HG03095 (cell line): ENCODE data around the gene SRPK3.
"Not testable (repeated sequence)": the region's sequence is repeated elsewhere in the genome, so short reads cannot be mapped to it uniquely, and the experiment has no call there.

Source experiments
- ATAC-seq: cut with Tn5 transposase; IDR thresholded peaks from one replicate; pipeline ENCODE4 v1.9.1; 2021; ENCODE audit warnings: moderate library complexity; ENCODE audit not compliant: unreplicated experiment

Gene SRPK3

DNA sequence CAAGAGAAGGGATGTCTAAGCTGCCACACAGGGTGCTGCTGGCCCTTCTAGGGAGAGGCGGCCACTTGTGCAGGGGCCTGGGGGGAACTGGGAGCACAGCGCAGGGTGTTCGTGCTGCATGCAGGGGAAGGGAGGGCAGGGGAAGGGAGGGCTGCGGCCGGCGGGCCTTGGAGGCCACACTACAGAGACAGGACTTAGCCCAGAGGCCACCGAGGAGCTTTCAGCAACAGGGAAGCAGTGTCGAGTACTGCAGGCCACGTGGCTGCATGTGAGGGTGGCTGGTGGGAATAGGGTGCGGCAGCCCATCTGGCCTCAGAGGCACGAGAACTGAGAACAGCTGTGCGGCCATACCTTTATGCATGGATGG is 35.8 kb upstream of the SRPK3 start:
- not testable (repeated sequence) for ATAC-seq

DNA sequence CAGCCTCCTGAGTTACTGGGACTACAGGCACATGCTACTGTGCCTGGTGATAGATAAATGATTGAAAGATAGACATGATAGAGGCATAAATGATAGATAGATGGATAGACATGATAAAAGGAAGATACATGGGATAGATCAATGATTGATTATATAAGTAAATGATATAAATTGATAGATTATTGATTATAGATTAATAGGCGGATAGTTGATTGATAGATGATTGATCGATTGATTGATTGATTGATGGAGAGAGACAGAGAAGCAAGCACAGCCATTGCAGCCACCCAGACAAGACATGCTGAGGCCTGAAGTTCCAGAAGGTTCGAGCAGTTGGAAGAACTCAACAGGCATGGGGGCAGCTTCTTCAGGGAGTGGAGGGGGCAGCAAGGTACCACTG is 34.5 kb upstream of the SRPK3 start:
- ATAC-seq = no peak

DNA sequence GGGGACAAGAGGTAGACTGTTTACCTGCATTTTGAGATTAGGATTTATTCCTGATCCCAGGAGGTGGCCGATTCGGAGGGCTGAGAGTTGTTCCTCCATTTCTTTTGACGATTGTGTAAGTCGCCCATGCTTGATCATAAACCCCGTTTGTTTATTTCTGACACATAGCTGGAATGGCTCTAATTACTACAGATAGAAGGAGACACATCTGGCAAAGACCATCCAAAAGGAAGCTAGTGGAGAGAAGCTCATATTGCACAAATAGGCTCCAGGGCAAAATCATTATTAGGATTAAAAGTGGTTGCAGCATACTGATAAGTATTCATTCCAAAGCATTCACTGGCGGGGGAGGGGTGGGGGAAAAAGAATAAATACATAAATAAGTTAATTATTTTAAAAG is 33.9 kb upstream of the SRPK3 start:
- not testable (repeated sequence) for ATAC-seq

GRCh38 chrX:153749017-153749416 is 31.8 kb upstream of the SRPK3 start:
- ATAC-seq = not testable (repeated sequence)

GRCh38 chrX:153750127-153750774 is 30.6 kb upstream of the SRPK3 start:
- ATAC-seq = no peak

- ATAC-seq = no peak
Observed at GRCh38 chrX:153755136-153755535, 25.7 kb upstream of the SRPK3 start.

DNA sequence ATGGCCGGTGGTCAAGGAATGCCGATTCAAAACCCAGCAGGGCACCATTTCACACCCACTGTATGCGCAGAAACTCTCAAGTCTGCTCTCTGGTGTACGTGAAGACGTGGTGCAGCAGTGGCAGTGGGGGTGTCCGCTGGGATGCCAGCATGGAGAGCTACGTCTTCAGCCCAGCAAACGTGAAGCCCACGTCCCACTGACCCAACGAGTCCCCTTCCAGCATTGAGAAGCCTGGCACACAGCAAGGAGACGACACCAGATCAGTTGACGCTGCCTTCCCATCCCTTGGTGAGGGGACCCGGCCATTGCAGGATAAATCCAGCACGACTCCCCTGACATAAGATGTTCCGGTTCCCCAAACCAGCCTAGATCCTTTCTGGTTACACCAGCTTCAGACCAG is 19.0 kb upstream of the SRPK3 start:
- no peak for ATAC-seq

GRCh38 chrX:153762626-153763173 is 18.1 kb upstream of the SRPK3 start:
- no peak for ATAC-seq

- no peak for ATAC-seq
Observed at GRCh38 chrX:153763298-153763932, 17.4 kb upstream of the SRPK3 start.

DNA sequence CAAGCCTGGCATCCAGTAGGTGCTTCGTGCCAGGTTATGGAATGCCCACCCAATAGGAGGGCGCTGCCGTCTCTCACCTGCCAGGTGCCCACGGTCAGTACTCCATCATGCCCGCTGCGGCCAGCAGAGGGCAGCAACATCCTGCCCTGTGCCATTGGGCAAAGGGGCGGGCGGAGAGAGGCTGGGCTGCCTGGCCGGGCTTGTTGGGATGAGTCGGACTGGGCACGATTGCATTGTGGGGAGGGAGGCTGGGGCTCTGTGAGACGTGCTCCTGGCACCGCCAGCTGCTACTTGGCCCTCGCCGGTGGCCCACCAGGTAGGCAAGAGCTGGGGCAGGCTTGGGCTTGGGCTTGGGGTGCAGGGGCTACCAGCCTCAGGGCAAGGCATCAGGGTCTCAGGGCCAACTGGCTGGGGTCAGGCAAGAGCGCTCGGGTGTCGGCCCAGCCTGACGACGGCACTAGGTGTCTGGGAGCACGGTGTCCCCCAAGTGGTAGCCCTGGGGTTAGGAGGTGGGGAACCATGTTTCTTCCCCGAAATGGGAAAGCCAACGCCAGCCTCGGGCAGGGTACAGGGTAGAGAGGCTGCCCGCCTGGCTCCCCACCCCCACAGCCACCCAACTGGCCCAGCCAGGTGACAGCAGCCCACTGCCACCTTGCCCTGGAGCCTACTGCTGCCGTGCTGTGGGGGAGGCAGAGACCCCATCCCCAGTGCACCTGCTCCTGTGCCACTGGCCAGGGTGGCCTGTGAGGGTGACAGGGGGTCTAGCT is 16.7 kb upstream of the SRPK3 start, which contains the start of gene PLXNB3:
TSS of gene PLXNB3 (plus strand) at position 261 of the 767 bp plus-strand sequence. CDS start 1,287 bp downstream, outside the sequence.
- ATAC-seq = no peak

DNA sequence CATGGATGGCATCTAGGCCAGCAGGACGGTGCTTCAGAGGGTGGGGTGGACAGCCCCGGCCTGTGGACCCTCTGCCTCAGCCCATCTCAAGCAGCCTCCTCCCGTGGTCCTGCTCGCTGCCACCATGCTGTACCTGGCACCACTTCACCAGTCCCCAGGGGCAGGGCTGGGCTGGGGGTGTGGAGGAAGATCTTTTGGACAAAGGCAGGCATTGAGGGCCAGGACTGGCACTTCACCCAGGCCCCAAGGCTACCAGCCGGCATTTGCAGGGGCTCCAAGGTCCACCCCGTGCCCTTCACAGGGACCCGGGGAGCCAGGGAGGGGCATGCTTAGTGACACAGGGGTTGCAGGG is 16.1 kb upstream of the SRPK3 start:
- no peak for ATAC-seq

DNA sequence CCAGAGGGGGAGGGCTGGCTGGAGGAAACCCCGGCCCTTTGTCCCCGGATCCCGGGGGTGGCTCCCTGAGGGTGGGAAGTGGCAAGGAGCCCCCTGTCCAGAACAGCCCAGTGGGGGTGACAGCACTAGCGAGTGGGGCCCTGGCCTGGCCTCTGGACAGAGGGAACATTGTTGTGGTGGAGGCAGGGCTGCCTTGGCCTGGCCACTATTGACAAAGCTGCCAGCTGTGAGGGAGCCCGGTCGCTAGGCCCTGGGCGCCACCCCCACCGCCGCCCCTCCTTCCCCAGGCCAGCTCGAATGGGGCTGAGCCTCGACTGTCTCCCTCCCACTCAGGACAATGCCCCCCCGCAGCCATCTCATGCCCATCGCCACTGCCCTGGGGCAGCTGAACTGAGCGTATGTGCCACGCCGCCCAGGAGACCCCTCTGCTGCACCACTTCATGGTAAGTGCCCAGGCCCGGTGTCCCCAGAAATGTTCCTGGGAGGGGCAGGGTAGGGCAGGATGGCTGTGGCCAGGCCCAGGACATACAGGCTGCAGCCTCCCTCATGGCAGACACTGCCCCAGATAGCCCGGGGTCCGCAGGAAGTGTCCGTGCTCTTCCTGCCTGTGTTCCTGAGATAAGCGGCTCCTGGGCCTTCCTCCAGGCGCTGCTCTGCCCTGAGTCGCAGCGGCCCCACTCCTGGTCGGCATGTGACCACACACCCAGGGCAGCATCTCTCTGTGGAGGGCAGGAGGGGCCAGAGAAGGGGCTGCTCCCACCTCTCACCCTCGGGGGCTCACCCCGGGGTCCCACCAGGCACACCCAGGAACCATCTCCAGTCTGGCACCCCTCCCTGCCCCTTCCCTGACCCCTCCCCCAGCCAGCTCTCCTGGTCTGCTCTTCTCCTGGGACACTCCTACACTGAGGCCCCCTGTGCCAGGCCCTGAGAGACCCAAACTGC is 15.4 kb upstream of the SRPK3 start:
- ATAC-seq = no peak

DNA sequence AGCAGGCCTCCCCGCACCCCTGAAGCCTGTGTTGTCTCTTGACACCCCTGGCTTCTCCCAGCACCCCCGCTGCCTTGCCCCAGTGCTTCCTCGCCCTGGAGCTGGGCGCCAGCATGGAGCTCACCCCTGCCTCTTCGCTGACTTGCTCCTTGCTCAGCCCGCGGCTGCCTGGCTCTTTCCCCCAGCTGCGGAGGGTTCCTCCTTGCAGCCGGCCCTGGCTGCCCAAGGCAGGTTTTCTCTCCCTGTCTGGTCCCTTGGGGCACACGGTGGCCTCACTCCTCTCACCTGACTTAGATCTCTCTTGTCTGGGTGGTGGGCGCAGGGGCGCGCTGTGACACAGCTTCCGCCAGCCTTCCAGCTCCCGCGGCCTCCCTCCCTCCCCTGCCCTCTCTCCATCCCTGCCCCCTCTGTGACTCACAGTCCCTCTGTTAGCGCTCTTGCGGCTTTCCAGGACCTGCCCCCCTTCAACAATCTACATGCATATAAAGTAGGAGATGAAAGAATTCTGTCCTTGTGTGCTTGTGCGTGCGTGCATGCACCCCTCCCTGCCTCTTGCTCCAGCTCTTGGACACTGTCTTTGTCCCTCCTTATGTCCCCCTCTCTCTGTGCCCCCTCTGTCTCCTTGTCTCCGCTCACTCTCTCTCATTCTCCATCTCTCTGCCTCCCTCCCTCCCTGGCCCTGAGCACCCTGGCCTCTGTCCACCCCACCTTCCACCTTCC is 14.6 kb upstream of the SRPK3 start:
- ATAC-seq = no peak

DNA sequence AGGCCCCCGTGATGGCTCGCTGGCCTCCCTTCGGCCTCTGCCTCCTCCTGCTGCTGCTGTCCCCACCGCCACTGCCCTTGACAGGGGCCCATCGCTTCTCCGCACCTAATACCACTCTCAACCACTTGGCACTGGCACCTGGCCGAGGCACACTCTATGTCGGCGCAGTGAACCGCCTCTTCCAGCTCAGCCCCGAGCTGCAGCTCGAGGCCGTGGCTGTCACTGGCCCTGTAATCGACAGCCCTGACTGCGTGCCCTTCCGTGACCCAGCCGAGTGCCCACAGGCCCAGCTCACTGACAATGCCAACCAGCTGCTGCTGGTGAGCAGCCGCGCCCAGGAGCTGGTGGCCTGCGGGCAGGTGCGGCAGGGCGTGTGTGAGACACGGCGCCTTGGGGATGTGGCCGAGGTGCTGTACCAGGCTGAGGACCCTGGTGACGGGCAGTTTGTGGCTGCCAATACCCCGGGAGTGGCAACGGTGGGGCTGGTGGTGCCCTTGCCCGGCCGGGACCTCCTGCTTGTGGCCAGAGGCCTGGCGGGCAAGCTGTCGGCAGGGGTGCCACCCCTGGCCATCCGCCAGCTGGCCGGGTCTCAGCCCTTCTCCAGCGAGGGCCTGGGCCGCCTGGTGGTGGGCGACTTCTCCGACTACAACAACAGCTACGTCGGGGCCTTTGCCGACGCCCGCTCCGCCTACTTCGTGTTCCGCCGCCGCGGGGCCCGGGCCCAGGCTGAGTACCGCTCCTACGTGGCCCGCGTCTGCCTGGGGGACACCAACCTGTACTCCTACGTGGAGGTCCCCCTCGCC is 13.8 kb upstream of the SRPK3 start:
- ATAC-seq = no peak

DNA sequence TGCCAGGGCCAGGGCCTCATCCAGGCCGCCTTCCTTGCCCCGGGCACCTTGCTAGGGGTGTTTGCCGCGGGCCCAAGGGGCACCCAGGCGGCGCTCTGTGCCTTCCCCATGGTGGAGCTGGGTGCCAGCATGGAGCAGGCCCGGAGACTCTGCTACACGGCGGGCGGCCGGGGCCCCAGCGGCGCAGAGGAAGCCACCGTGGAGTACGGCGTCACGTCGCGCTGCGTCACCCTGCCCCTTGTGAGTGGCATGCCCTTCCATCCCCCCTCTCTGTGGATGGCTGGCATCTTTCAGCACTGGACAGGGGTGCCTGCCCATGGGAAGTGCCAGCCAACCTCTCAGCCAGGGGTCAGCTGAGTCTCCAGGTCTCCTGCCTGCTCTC is 13.2 kb upstream of the SRPK3 start:
- no peak for ATAC-seq

DNA sequence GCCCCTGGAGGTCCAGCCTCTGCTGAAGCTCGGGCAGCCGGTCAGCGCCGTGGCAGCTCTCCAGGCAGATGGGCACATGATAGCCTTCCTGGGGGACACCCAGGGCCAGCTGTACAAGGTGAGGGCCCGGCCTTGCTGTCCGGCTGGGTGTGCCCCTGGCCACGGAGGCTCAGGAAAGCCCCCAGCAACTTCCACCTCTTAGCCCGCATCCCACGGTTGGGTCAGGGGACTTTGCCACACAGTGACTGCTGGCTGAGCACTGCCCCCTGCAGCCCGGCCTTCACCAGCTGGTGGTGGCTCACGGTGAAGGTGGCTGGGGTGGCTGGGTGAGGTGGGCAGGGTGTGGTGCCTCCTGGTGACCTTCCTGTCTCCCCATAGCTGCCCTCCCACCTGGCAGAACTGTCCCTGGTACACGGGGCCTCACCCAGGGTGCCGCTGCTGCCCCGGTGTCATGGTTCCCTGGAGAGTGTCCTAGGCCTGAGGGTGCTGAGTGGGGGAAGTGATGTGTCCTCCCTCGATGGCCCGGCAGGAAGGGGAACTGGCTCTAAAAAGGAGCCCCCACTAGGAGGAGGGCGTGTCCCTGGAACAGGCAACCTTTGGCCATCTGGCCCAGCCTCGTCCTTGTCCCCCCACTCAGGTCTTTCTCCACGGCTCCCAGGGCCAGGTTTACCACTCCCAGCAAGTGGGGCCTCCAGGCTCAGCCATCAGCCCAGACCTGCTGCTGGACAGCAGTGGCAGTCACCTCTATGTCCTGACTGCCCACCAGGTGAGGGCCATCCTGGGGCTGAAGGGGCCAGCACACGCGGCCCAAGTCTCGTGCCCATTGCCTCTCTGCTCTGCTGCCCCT is 12.3 kb upstream of the SRPK3 start:
- ATAC-seq = no peak

- ATAC-seq = no peak
Observed at GRCh38 chrX:153769158-153769864, 11.5 kb upstream of the SRPK3 start.
